HCT116 (cell line): Measurements from ENCODE around the gene MTMR12. TPM values are rescaled to one million over a fixed set of nuclear protein-coding genes. Genes with fewer than 3 reads are reported as not detected.

Experiments used
- ATAC-seq: fragments of 200-7000 bp; cut with Tn5 transposase; 2 replicates; pipeline ENCODE4 v1.9.1; 2020; ENCODE audit warnings: mild to moderate bottlenecking, moderate library complexity
- BruUV-seq: library from RNA; stranded (reverse); fragments of 400-500 nt; replicated peaks from 2 replicates; lab custom pipeline; 2021; lab: Mats Ljungman, UMichigan
- CTCF ChIA-PET: fragments of 300-600 bp; sonication (Branson Sonifier 250); formaldehyde crosslinking; loops from one replicate; lab custom pipeline; 2021; ENCODE audit warnings: antibody characterized with exemption; lab: Charles Lee
- POLR2A ChIA-PET: fragments of 300-600, 350-600 bp; sonication (Branson Sonifier 250); formaldehyde crosslinking; loops from one replicate; lab custom pipeline; 2021; ENCODE audit warnings: antibody characterized with exemption; lab: Charles Lee
- RAD21 ChIA-PET, 2 experiments: fragments of 300-600 bp; sonication (Branson Sonifier 250); formaldehyde crosslinking; loops; one replicate each; lab custom pipeline; 2023; ENCODE audit warnings: low total read pairs in 2 of 2; ENCODE audit not compliant: uncharacterized antibody in 2 of 2, unreplicated experiment in 2 of 2, low non-redundant PET in 1 of 2; lab: Charles Lee
- DNase-seq: peaks from one replicate; pipeline ENCODE4 v3.0.0-alpha.2; 2010; ENCODE audit warnings: low read depth, low spot score
- H2AFZ ChIP-seq: fragments of 200-600 bp; shearing (Covaris generic), sonication (generic); 2 replicates; pipeline ENCODE4 v1.6.1; 2017; ENCODE audit warnings: low read depth, mixed run types, mixed read lengths, antibody characterized with exemption, low read length; ENCODE audit not compliant: poor library complexity, severe bottlenecking
- H3K27ac ChIP-seq: 2 replicates; pipeline ENCODE4 v1.5.1; 2012; ENCODE audit warnings: low read depth, low read length
- H3K27me3 ChIP-seq: fragments of 200-600 bp; sonication (generic); 2 replicates; pipeline ENCODE4 v1.6.1; 2016; ENCODE audit warnings: mixed run types, low read length, mixed read lengths; ENCODE audit not compliant: insufficient read depth
- H3K36me3 ChIP-seq, 2 experiments: fragments of 200-500 bp in 1 of 2; fragments of 200-600 bp in 1 of 2; sonication (Bioruptor generic) in 1 of 2; sonication (generic) in 1 of 2; 2 replicates each; pipeline versions ENCODE4 v1.5.1 to v1.6.1; 2014 to 2016; ENCODE audit warnings: low read length in 2 of 2, inconsistent platforms in 1 of 2, mixed read lengths in 1 of 2, mixed run types in 1 of 2; ENCODE audit not compliant: insufficient read depth in 2 of 2, control insufficient read depth in 1 of 2
- H3K4me1 ChIP-seq, 2 experiments: fragments of 200-600 bp in 1 of 2; sonication (generic) in 1 of 2; 2 replicates each; pipeline versions ENCODE4 v1.5.1 to v1.6.1; 2012 to 2017; ENCODE audit warnings: low read length in 2 of 2, inconsistent platforms in 1 of 2, mild to moderate bottlenecking in 1 of 2, mixed read lengths in 1 of 2, mixed run types in 1 of 2, moderate library complexity in 1 of 2; ENCODE audit not compliant: insufficient read depth in 2 of 2, control insufficient read depth in 1 of 2
- H3K4me2 ChIP-seq: fragments of 200-600 bp; sonication (generic); 2 replicates; pipeline ENCODE4 v1.6.1; 2017; ENCODE audit warnings: mixed run types, low read length, mixed read lengths
- H3K4me3 ChIP-seq, 2 experiments: fragments of 200-600 bp in 1 of 2; sonication (generic) in 1 of 2; replicated peaks in 1 of 2; 2 replicates each; pipeline ENCODE4 v1.5.1; 2011 to 2016; ENCODE audit warnings: low read length in 2 of 2, control low read depth in 1 of 2, low read depth in 1 of 2, mild to moderate bottlenecking in 1 of 2, mixed read lengths in 1 of 2, mixed run types in 1 of 2
- H3K79me2 ChIP-seq: fragments of 200-600 bp; sonication (generic); 2 replicates; pipeline ENCODE4 v1.6.1; 2017; ENCODE audit warnings: mild to moderate bottlenecking, mixed run types, low read length, moderate library complexity, mixed read lengths; ENCODE audit not compliant: insufficient read depth
- H3K9ac ChIP-seq: fragments of 200-600 bp; sonication (generic); 2 replicates; pipeline ENCODE4 v1.6.1; 2016; ENCODE audit warnings: low read length, mixed read lengths
- H3K9me2 ChIP-seq: fragments of 200-600 bp; sonication (generic), shearing (Covaris generic); 2 replicates; pipeline ENCODE4 v1.6.1; 2017; ENCODE audit warnings: mixed run types, mild to moderate bottlenecking, moderate library complexity; ENCODE audit not compliant: insufficient read depth
- H3K9me3 ChIP-seq, 2 experiments: fragments of 200-500 bp in 1 of 2; fragments of 200-600 bp in 1 of 2; sonication (Bioruptor generic) in 1 of 2; sonication (generic) in 1 of 2; 2 replicates each; pipeline ENCODE4 v1.6.1; 2014 to 2017; ENCODE audit warnings: low read length in 2 of 2, mixed read lengths in 2 of 2, inconsistent platforms in 1 of 2, low read depth in 1 of 2, mild to moderate bottlenecking in 1 of 2, mixed run types in 1 of 2, moderate library complexity in 1 of 2; ENCODE audit not compliant: control insufficient read depth in 1 of 2, insufficient read depth in 1 of 2
- H4K20me1 ChIP-seq: fragments of 200-600 bp; sonication (generic), shearing (Covaris generic); 2 replicates; pipeline ENCODE4 v1.6.1; 2017; ENCODE audit warnings: mixed run types, mild to moderate bottlenecking, moderate library complexity; ENCODE audit not compliant: insufficient read depth
- CEBPB ChIP-seq: IDR thresholded peaks from 2 replicates; pipeline ENCODE4 v1.6.1; 2012; ENCODE audit warnings: low read depth
- CTCF ChIP-seq, 3 experiments: fragments of 200-600 bp in 1 of 3; sonication (generic) in 1 of 3; IDR thresholded peaks in 2 of 3; conservative IDR thresholded peaks in 1 of 3; 2 replicates each; pipeline ENCODE4 v1.5.1; 2012 to 2017; ENCODE audit warnings: low read depth in 2 of 3, low read length in 2 of 3, antibody characterized with exemption in 1 of 3, borderline replicate concordance in 1 of 3, control low read depth in 1 of 3, mild to moderate bottlenecking in 1 of 3, mixed read lengths in 1 of 3, mixed run types in 1 of 3, moderate library complexity in 1 of 3; ENCODE audit not compliant: insufficient read depth in 1 of 3
- EGR1 ChIP-seq: IDR thresholded peaks from 2 replicates; pipeline ENCODE4 v1.6.1; 2012; ENCODE audit warnings: low read depth
- EZH2 ChIP-seq: fragments of 200-600 bp; sonication (generic); IDR thresholded peaks from 2 replicates; pipeline ENCODE4 v1.6.1; 2017; ENCODE audit warnings: antibody characterized with exemption, mixed run types
- FOSL1 ChIP-seq: IDR thresholded peaks from 2 replicates; pipeline ENCODE4 v1.6.1; 2012; ENCODE audit warnings: low read depth
- POLR2A ChIP-seq: IDR thresholded peaks from 2 replicates; pipeline ENCODE4 v1.7.0; 2011; ENCODE audit warnings: borderline replicate concordance; ENCODE audit not compliant: insufficient read depth, insufficient read length; ENCODE audit errors: extremely low read depth
- POLR2AphosphoS5 ChIP-seq: IDR thresholded peaks from 2 replicates; pipeline ENCODE4 v1.6.1; 2011; ENCODE audit warnings: mild to moderate bottlenecking, low read depth, low read length, moderate library complexity
- RAD21 ChIP-seq: IDR thresholded peaks from 2 replicates; pipeline ENCODE4 v1.6.1; 2012; ENCODE audit warnings: low read depth, mild to moderate bottlenecking
- SIN3A ChIP-seq: IDR thresholded peaks from 2 replicates; pipeline ENCODE4 v1.6.1; 2012; ENCODE audit warnings: low read depth
- SP1 ChIP-seq: IDR thresholded peaks from 2 replicates; pipeline ENCODE4 v1.6.1; 2012; ENCODE audit warnings: low read depth
- TCF7L2 ChIP-seq: IDR thresholded peaks from 2 replicates; pipeline ENCODE4 v1.7.0; 2011; ENCODE audit warnings: borderline replicate concordance, inconsistent platforms; ENCODE audit not compliant: insufficient read depth, insufficient read length; ENCODE audit errors: extremely low read depth
- YY1 ChIP-seq: IDR thresholded peaks from 2 replicates; pipeline ENCODE4 v1.6.1; 2011; ENCODE audit warnings: low read length, low read depth, moderate library complexity, mild to moderate bottlenecking; ENCODE audit not compliant: insufficient replicate concordance; ENCODE audit errors: extremely low read depth
- ZFX ChIP-seq: fragments of 450-650 bp; IDR thresholded peaks from 2 replicates; pipeline ENCODE4 v1.6.1; 2017
- ZNF274 ChIP-seq: fragments of 200-500 bp; sonication (Bioruptor generic); IDR thresholded peaks from 2 replicates; pipeline ENCODE4 v1.6.1; 2014; ENCODE audit warnings: mild to moderate bottlenecking, low read depth, low read length, inconsistent platforms
- intact Hi-C: fragments of 100-400 bp; cut with micrococcal nuclease; formaldehyde crosslinking; loops from 2 replicates; pipeline ENCODE4 v1.10.0; 2022
- total RNA-seq: library from RNA; stranded (reverse); gene quantifications from one replicate; pipeline ENCODE4 v1.2.1, GENCODE V29; 2021; ENCODE audit not compliant: unreplicated experiment
- TF ChIP-seq, protein P1 (sequence below): IDR thresholded peaks from 2 replicates; pipeline ENCODE4 v1.6.1; 2012
- TF ChIP-seq, protein P2 (sequence below): IDR thresholded peaks from 2 replicates; pipeline ENCODE4 v1.6.1; 2011; ENCODE audit warnings: mild to moderate bottlenecking, low read length, moderate library complexity; ENCODE audit not compliant: insufficient replicate concordance; ENCODE audit errors: extremely low read depth
- TF ChIP-seq, protein P3 (sequence below): IDR thresholded peaks from 2 replicates; pipeline ENCODE4 v1.6.1; 2012

Gene MTMR12
- total RNA-seq, 1 experiment from 2014 or later, result 27.3 TPM

- intact Hi-C loops, result no loop called here
- no peak overlapping the region for H3K4me2 ChIP-seq
Measured at GRCh38 chr5:32275396-32275741, 37.4 kb downstream of the MTMR12 start.

More at GRCh38 chr5:32275396-32275741, 37.4 kb downstream of the MTMR12 start:
- ChIA-PET RAD21 (no interaction called here), CTCF (no interaction called here), POLR2A (no interaction called here)
- Histone ChIP-seq H3K36me3 (peaks cover 5 to 10% of the 10 kb centered on the region in 2 experiments; a peak in 3 of 4 replicates), H3K9ac (no peak overlapping the region), H3K27me3 (no peaks in the 10 kb centered on the region), H4K20me1 (no peaks in the 10 kb centered on the region), H2AFZ (no peak overlapping the region), H3K4me3 (no peak overlapping the region), H3K9me3 (no peaks in the 10 kb centered on the region), H3K4me1 (0 out of 4 replicates have a peak, but pooled peaks cover 0 to 5% of the 10 kb centered on the region in 2 experiments), H3K9me2 (no peaks in the 10 kb centered on the region), H3K27ac (no peak overlapping the region), H3K79me2 (no peaks in the 10 kb centered on the region; the same call in 1 of the 2 replicates)
- DNase-seq (no peak), ATAC-seq (no peak)
- TF ChIP-seq FOSL1 (no peak), EZH2 (no peak), ZNF274 (no peak), EGR1 (no peak), CTCF (IDR thresholded peaks at IDR 0.05 in 2 of 3, conservative IDR thresholded peaks at IDR 0.05 in 1 of 3; ENCODE audit: borderline replicate concordance in 1 of 3, insufficient read depth in 1 of 3, low read depth in 2 of 3, low read length in 2 of 3) (no peak), YY1 (no peak), POLR2AphosphoS5 (no peak), RAD21 (no peak), TCF7L2 (no peak), CEBPB (no peak), POLR2A (no peak), SIN3A (no peak), ZFX (no peak), SP1 (no peak)
- TF ChIP-seq, protein P1, sequence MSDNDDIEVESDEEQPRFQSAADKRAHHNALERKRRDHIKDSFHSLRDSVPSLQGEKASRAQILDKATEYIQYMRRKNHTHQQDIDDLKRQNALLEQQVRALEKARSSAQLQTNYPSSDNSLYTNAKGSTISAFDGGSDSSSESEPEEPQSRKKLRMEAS, result no peak
- TF ChIP-seq, protein P2, sequence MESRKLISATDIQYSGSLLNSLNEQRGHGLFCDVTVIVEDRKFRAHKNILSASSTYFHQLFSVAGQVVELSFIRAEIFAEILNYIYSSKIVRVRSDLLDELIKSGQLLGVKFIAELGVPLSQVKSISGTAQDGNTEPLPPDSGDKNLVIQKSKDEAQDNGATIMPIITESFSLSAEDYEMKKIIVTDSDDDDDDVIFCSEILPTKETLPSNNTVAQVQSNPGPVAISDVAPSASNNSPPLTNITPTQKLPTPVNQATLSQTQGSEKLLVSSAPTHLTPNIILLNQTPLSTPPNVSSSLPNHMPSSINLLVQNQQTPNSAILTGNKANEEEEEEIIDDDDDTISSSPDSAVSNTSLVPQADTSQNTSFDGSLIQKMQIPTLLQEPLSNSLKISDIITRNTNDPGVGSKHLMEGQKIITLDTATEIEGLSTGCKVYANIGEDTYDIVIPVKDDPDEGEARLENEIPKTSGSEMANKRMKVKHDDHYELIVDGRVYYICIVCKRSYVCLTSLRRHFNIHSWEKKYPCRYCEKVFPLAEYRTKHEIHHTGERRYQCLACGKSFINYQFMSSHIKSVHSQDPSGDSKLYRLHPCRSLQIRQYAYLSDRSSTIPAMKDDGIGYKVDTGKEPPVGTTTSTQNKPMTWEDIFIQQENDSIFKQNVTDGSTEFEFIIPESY, result no peak
- TF ChIP-seq, protein P3, sequence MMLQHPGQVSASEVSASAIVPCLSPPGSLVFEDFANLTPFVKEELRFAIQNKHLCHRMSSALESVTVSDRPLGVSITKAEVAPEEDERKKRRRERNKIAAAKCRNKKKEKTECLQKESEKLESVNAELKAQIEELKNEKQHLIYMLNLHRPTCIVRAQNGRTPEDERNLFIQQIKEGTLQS, result no peak
- no TSS peak for BruUV-seq
